Liver (tissue), 9 donors: ENCODE data around the gene KIAA0825. TPM values are rescaled to one million over a fixed set of nuclear protein-coding genes. Genes with fewer than 3 reads are reported as not detected.

Experiments
- DNase-seq: peaks from one replicate; pipeline ENCODE4 v3.0.0-alpha.2; 2017; ENCODE audit warnings: low spot score
- H3K27ac ChIP-seq, 2 donors: one replicate each; pipeline ENCODE4 v1.7.0; 2013; ENCODE audit warnings: inconsistent platforms in 2 of 2, low read length in 2 of 2, control low read depth in 1 of 2, low read depth in 1 of 2, mild to moderate bottlenecking in 1 of 2
- H3K27me3 ChIP-seq, 4 donors: one replicate each; pipeline versions ENCODE4 v1.6.1 to v1.7.0; 2013; ENCODE audit warnings: low read length in 3 of 4, inconsistent platforms in 1 of 4, mild to moderate bottlenecking in 1 of 4, moderate library complexity in 1 of 4; ENCODE audit not compliant: control insufficient read depth in 4 of 4, insufficient read depth in 4 of 4
- H3K36me3 ChIP-seq, 4 donors: one replicate each; pipeline versions ENCODE4 v1.6.1 to v1.7.0; 2013; ENCODE audit warnings: low read length in 3 of 4, mild to moderate bottlenecking in 3 of 4, low read depth in 1 of 4, moderate library complexity in 1 of 4; ENCODE audit not compliant: control insufficient read depth in 4 of 4, insufficient read depth in 3 of 4
- H3K4me1 ChIP-seq, 4 donors: one replicate each; pipeline versions ENCODE4 v1.6.1 to v1.7.0; 2013; ENCODE audit warnings: low read length in 3 of 4, mild to moderate bottlenecking in 3 of 4, moderate library complexity in 1 of 4; ENCODE audit not compliant: control insufficient read depth in 4 of 4, insufficient read depth in 4 of 4
- H3K4me3 ChIP-seq, 3 donors: one replicate each; pipeline versions ENCODE4 v1.6.1 to v1.7.0; 2013; ENCODE audit warnings: low read length in 3 of 3, control low read depth in 1 of 3, low read depth in 1 of 3, mild to moderate bottlenecking in 1 of 3
- H3K9ac ChIP-seq, 2 donors: one replicate each; pipeline ENCODE4 v1.7.0; 2013; ENCODE audit warnings: low read length in 2 of 2, mild to moderate bottlenecking in 2 of 2, moderate library complexity in 2 of 2, control low read depth in 1 of 2, low read depth in 1 of 2
- H3K9me3 ChIP-seq, 4 donors: one replicate each; pipeline versions ENCODE4 v1.6.1 to v1.7.0; 2013; ENCODE audit warnings: low read length in 3 of 4; ENCODE audit not compliant: control insufficient read depth in 4 of 4
- EGR1 ChIP-seq, 2 donors: IDR thresholded peaks; 2 replicates each; pipeline ENCODE4 v1.6.1; 2016 to 2018; ENCODE audit warnings: antibody characterized with exemption in 2 of 2, low read depth in 2 of 2
- FOXA1 ChIP-seq: IDR thresholded peaks from 2 replicates; pipeline ENCODE4 v1.6.1; 2016; ENCODE audit warnings: antibody characterized with exemption
- FOXA2 ChIP-seq: IDR thresholded peaks from 2 replicates; pipeline ENCODE4 v1.6.1; 2016; ENCODE audit warnings: antibody characterized with exemption
- GABPA ChIP-seq, 2 donors: IDR thresholded peaks in 1 of 2; conservative IDR thresholded peaks in 1 of 2; 2 replicates each; pipeline ENCODE4 v1.6.1; 2016; ENCODE audit warnings: antibody characterized with exemption in 2 of 2, mild to moderate bottlenecking in 1 of 2, moderate library complexity in 1 of 2
- HNF4A ChIP-seq, 2 donors: conservative IDR thresholded peaks; 2 replicates each; pipeline ENCODE4 v1.6.1; 2016; ENCODE audit warnings: antibody characterized with exemption in 2 of 2, mild to moderate bottlenecking in 2 of 2
- HNF4G ChIP-seq: IDR thresholded peaks from 2 replicates; pipeline ENCODE4 v1.6.1; 2016; ENCODE audit warnings: antibody characterized with exemption
- JUND ChIP-seq, 2 donors: IDR thresholded peaks; 2 replicates each; pipeline ENCODE4 v1.6.1; 2016; ENCODE audit warnings: antibody characterized with exemption in 2 of 2
- NR2F2 ChIP-seq: IDR thresholded peaks from 2 replicates; pipeline ENCODE4 v1.6.1; 2016; ENCODE audit warnings: antibody characterized with exemption
- RAD21 ChIP-seq, 2 donors: IDR thresholded peaks; 2 replicates each; pipeline ENCODE4 v1.6.1; 2016; ENCODE audit warnings: antibody characterized with exemption in 2 of 2, mild to moderate bottlenecking in 2 of 2
- RXRA ChIP-seq, 2 donors: IDR thresholded peaks; 2 replicates each; pipeline ENCODE4 v1.6.1; 2017 to 2018; ENCODE audit warnings: antibody characterized with exemption in 2 of 2, mild to moderate bottlenecking in 1 of 2
- SP1 ChIP-seq: IDR thresholded peaks from 2 replicates; pipeline ENCODE4 v1.6.1; 2018; ENCODE audit warnings: antibody characterized with exemption, mild to moderate bottlenecking
- TAF1 ChIP-seq: conservative IDR thresholded peaks from 2 replicates; pipeline ENCODE4 v1.6.1; 2016; ENCODE audit warnings: antibody characterized with exemption, mild to moderate bottlenecking
- YY1 ChIP-seq: IDR thresholded peaks from 2 replicates; pipeline ENCODE4 v1.6.1; 2016; ENCODE audit warnings: antibody characterized with exemption, mild to moderate bottlenecking
- WGBS: extraction: QIAGEN DNeasy Blood & Tissue Kit; methylation state at CpG from one replicate; pipeline ENCODE4 v1.1.7; 2013; 5-methylcytosine and 5-hydroxymethylcytosine counted together
- polyA plus RNA-seq, 2 donors: library from polyadenylated mRNA; stranded (reverse) in 1 of 2; unstranded in 1 of 2; fragments of 200-250 nt in 1 of 2; fragments of >200 nt in 1 of 2; fragmentation: Nextera tagmentation in 1 of 2; extraction: Ambion mirVana in 1 of 2; gene quantifications; one replicate each; pipeline versions ENCODE4 v1.2.1 to v1.2.3, GENCODE V29; 2013 to 2015
- total RNA-seq, 2 donors: library from RNA; depleted of rRNA; stranded (reverse); fragments of >200 nt; gene quantifications; one replicate each; pipeline ENCODE4 v1.2.3, GENCODE V29; 2014
- TF ChIP-seq, protein P1 (sequence below): IDR thresholded peaks from 2 replicates; pipeline ENCODE4 v1.6.1; 2016; ENCODE audit warnings: antibody characterized with exemption
- TF ChIP-seq, protein P2 (sequence below): IDR thresholded peaks from 2 replicates; pipeline ENCODE4 v1.6.1; 2016; ENCODE audit warnings: antibody characterized with exemption, mild to moderate bottlenecking
- TF ChIP-seq, protein P3 (sequence below): IDR thresholded peaks from 2 replicates; pipeline ENCODE4 v1.6.1; 2016; ENCODE audit warnings: antibody characterized with exemption
- TF ChIP-seq, protein P4 (sequence below): IDR thresholded peaks from 2 replicates; pipeline ENCODE4 v1.6.1; 2016; ENCODE audit warnings: antibody characterized with exemption
- TF ChIP-seq, protein P5 (sequence below): fragments of 150-350 bp; IDR thresholded peaks from 2 replicates; pipeline ENCODE4 v1.5.1; 2017; ENCODE audit warnings: improper control_type of control experiment, low read depth, low read length; ENCODE audit not compliant: missing input control
- donor health status: healthy.
- donor health status: healthy.
- donor health status: healthy.
- donor health status: healthy.
- donor health status: healthy.

The KIAA0825 gene
- total and polyA plus RNA-seq, 4 donors: 0.25 to 3.2 (median 1.2) TPM

DNA sequence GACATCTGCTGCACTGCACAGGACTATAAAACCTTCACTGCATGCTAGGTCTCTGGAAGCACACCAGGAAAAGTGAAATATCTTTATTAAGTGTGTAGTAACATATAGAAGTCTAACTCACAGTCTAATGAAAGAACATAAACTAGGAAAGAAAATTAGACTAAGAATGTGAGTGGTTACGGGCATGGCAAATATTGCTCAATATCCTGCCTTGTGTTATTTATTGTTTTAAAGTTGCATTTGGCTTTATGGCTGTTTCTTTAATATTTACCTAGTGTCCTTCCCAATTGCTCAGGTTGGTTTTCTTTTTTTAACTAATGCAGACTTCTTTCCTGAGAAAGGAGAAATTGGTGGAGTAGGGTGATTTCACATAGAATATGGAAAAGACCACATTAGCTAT is 342.4 kb downstream of the KIAA0825 start:
- no peak overlapping the region for H3K9ac ChIP-seq
- DNase-seq: no peak
- H3K4me3 ChIP-seq: no peak overlapping the region
- H3K27me3 ChIP-seq: no peaks in the 10 kb centered on the region
- H3K4me1 ChIP-seq: no peaks in the 10 kb centered on the region
- H3K9me3 ChIP-seq: no peaks in the 10 kb centered on the region
- TF ChIP-seq HNF4G (no peak), TAF1 (no peak), JUND (IDR thresholded peaks at IDR 0.05) (no peak), HNF4A (conservative IDR thresholded peaks at IDR 0.05) (no peak), FOXA1 (no peak), SP1 (no peak), YY1 (no peak), RAD21 (IDR thresholded peaks at IDR 0.05) (no peak)
- TF ChIP-seq, protein P1, sequence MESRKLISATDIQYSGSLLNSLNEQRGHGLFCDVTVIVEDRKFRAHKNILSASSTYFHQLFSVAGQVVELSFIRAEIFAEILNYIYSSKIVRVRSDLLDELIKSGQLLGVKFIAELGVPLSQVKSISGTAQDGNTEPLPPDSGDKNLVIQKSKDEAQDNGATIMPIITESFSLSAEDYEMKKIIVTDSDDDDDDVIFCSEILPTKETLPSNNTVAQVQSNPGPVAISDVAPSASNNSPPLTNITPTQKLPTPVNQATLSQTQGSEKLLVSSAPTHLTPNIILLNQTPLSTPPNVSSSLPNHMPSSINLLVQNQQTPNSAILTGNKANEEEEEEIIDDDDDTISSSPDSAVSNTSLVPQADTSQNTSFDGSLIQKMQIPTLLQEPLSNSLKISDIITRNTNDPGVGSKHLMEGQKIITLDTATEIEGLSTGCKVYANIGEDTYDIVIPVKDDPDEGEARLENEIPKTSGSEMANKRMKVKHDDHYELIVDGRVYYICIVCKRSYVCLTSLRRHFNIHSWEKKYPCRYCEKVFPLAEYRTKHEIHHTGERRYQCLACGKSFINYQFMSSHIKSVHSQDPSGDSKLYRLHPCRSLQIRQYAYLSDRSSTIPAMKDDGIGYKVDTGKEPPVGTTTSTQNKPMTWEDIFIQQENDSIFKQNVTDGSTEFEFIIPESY: no peak
- TF ChIP-seq, protein P2, sequence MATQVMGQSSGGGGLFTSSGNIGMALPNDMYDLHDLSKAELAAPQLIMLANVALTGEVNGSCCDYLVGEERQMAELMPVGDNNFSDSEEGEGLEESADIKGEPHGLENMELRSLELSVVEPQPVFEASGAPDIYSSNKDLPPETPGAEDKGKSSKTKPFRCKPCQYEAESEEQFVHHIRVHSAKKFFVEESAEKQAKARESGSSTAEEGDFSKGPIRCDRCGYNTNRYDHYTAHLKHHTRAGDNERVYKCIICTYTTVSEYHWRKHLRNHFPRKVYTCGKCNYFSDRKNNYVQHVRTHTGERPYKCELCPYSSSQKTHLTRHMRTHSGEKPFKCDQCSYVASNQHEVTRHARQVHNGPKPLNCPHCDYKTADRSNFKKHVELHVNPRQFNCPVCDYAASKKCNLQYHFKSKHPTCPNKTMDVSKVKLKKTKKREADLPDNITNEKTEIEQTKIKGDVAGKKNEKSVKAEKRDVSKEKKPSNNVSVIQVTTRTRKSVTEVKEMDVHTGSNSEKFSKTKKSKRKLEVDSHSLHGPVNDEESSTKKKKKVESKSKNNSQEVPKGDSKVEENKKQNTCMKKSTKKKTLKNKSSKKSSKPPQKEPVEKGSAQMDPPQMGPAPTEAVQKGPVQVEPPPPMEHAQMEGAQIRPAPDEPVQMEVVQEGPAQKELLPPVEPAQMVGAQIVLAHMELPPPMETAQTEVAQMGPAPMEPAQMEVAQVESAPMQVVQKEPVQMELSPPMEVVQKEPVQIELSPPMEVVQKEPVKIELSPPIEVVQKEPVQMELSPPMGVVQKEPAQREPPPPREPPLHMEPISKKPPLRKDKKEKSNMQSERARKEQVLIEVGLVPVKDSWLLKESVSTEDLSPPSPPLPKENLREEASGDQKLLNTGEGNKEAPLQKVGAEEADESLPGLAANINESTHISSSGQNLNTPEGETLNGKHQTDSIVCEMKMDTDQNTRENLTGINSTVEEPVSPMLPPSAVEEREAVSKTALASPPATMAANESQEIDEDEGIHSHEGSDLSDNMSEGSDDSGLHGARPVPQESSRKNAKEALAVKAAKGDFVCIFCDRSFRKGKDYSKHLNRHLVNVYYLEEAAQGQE: no peak
- TF ChIP-seq, protein P3, sequence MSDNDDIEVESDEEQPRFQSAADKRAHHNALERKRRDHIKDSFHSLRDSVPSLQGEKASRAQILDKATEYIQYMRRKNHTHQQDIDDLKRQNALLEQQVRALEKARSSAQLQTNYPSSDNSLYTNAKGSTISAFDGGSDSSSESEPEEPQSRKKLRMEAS: no peak
- WGBS: 36% methylated on average over 1 of the region's 1 CpG
- H3K36me3 ChIP-seq: no peaks in the 10 kb centered on the region
- H3K27ac ChIP-seq: no peak overlapping the region

DNA sequence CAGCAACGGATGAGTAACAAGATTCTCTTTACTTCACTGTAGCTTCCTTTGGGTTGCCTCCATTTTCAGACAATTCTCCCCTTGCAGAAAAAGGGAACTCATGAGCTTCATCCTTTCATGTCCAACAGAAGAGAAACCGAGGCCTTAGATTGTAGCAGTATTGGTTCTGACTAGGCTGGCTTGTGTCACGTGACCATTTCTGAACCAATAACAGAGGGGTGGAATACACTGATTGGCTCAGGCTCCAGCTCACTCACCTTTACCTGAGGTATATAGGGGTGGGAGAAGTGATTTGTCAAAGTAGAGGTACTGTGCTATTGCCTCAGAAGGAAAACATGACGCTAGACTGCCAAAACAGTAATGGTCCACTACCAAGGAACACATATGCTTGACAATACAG is 343.7 kb downstream of the KIAA0825 start:
- no peaks in the 10 kb centered on the region for H3K9me3 ChIP-seq
- 93% methylated on average over 4 of the region's 4 CpGs for WGBS

More for the DNA sequence above, 343.7 kb downstream of the KIAA0825 start:
- Histone ChIP-seq H3K36me3 (no peaks in the 10 kb centered on the region), H3K9ac (no peak overlapping the region), H3K4me3 (no peak overlapping the region), H3K4me1 (no peaks in the 10 kb centered on the region), H3K27ac (no peak overlapping the region), H3K27me3 (no peaks in the 10 kb centered on the region)
- TF ChIP-seq HNF4A (conservative IDR thresholded peaks at IDR 0.05) (no peak), EGR1 (IDR thresholded peaks at IDR 0.05; ENCODE audit: low read depth in 2 of 2) (no peak), HNF4G (no peak), JUND (IDR thresholded peaks at IDR 0.05) (no peak), YY1 (no peak), GABPA (IDR thresholded peaks at IDR 0.05 in 1 of 2, conservative IDR thresholded peaks at IDR 0.05 in 1 of 2) (no peak), FOXA1 (no peak), FOXA2 (no peak), RXRA (IDR thresholded peaks at IDR 0.05) (no peak), NR2F2 (no peak), RAD21 (IDR thresholded peaks at IDR 0.05) (no peak), TAF1 (no peak), SP1 (no peak)
- TF ChIP-seq, protein P1: no peak
- TF ChIP-seq, protein P3: no peak
- TF ChIP-seq, protein P4, sequence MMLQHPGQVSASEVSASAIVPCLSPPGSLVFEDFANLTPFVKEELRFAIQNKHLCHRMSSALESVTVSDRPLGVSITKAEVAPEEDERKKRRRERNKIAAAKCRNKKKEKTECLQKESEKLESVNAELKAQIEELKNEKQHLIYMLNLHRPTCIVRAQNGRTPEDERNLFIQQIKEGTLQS: no peak
- TF ChIP-seq, protein P2: no peak
- TF ChIP-seq, protein P5, sequence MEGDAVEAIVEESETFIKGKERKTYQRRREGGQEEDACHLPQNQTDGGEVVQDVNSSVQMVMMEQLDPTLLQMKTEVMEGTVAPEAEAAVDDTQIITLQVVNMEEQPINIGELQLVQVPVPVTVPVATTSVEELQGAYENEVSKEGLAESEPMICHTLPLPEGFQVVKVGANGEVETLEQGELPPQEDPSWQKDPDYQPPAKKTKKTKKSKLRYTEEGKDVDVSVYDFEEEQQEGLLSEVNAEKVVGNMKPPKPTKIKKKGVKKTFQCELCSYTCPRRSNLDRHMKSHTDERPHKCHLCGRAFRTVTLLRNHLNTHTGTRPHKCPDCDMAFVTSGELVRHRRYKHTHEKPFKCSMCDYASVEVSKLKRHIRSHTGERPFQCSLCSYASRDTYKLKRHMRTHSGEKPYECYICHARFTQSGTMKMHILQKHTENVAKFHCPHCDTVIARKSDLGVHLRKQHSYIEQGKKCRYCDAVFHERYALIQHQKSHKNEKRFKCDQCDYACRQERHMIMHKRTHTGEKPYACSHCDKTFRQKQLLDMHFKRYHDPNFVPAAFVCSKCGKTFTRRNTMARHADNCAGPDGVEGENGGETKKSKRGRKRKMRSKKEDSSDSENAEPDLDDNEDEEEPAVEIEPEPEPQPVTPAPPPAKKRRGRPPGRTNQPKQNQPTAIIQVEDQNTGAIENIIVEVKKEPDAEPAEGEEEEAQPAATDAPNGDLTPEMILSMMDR: no peak
- no peak for DNase-seq
